NCI-H2196 (cell line): ENCODE measurements around the gene THOC5.
"Not testable (repeated sequence)": the region's sequence is repeated elsewhere in the genome, so short reads cannot be mapped to it uniquely, and the experiment has no call there.

Experiments used
- DNase-seq: peaks from one replicate; lab custom pipeline; 2025; ENCODE audit not compliant: unreplicated experiment; lab: John Stamatoyannopoulos, UW

The THOC5 gene

DNA sequence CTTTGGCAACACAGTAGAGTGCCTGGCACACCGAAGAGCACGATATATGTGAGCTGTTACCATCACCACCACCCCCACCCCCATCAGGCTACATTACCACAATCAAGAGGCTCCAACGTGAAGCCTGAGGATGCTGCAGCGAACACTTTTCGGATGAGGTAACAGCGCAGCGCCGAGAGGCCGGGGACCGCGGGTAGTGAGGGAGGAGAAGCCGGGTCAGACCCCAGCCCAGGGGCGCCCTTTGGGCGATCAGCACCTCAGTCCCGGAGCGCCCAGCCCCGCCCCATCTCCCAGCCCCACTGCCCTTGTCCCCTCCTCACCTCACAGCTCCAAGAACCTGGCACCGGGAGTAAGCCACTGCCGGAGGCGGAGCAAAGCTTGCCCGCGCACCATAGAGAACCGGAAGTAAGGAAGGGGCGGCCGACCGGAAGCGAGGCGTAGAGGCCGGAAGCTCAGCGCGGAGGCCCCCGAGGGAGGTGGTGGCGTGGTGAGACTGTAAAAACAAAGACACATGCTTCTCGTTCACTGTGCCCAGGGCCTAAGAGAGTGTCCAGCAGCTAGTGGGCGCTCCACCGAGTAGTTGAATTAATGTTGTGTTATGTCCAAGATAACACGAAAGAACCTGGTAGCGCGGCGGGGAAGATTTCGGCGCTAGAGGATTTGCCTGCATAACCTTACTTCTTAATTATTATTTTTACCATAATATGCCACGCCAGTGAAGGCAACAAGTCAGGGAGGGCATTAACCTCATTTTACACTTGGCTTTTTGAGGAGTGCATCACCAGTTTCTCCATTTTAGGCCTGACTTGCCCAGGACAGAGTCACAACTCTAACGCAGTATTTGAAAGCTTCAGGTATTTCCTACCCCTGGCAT lies at the start of gene THOC5:
Gene THOC5, minus strand, starts transcription at position 407 of the 874 bp plus-strand sequence. CDS start 4,610 bp downstream, outside the sequence.
- DNase-seq, result peak; percentile 78

- DNase-seq, result no peak
These were observed 45.1 kb upstream of the THOC5 start for GRCh38 chr22:29598684-29599020.

DNA sequence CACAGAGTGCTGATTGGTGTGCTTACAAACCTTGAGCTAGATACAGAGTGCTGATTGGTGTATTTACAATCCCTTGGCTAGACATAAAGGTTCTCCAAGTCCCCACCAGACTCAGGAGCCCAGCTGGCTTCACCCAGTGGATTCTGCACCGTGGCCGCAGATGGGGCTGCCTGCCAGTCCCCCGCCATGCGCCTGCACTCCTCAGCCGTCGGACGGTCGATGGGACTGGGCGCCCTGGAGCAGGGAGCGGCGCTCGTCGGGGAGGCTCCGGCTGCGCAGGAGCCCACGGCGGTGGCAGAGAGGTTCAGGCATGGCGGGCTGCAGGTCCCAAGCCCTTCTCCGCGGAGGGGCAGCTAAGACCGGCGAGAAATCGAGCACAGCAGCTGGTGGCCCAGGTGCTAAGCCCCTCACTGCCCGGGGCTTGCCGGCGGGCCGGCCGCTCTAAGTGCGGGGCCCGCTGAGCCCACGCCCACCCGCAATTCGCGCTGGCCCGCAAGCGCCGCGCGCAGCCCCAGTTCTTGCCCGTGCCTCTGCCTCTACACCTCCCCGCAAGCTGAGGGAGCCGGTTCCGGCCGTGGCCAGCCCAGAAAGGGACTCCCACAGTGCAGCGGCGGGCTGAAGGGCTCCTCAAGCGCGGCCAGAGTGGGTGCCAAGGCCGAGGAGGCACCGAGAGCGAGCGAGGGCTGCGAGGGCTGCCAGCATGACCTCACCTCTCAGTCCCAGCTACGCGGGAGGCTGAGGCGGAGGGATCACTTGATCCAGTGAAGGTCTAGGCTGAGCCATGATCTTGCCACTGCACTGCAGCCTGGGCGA lies 44.5 kb upstream of the THOC5 start:
- not testable (repeated sequence) for DNase-seq

- DNase-seq, result no peak
These were observed 42.9 kb upstream of the THOC5 start for GRCh38 chr22:29596408-29596807.

- not testable (repeated sequence) for DNase-seq
These were observed 40.9 kb upstream of the THOC5 start for GRCh38 chr22:29594447-29594846.

- DNase-seq, result no peak
These were observed 40.4 kb upstream of the THOC5 start for GRCh38 chr22:29593923-29594322.

GRCh38 chr22:29587938-29588699 lies 34.6 kb upstream of the THOC5 start:
- no peak for DNase-seq

GRCh38 chr22:29586193-29586705 lies 32.7 kb upstream of the THOC5 start:
- DNase-seq, result not testable (repeated sequence)

- no peak for DNase-seq
These were observed 31.4 kb upstream of the THOC5 start for GRCh38 chr22:29584975-29585374.

GRCh38 chr22:29581799-29582198 lies 28.2 kb upstream of the THOC5 start:
- no peak for DNase-seq

DNA sequence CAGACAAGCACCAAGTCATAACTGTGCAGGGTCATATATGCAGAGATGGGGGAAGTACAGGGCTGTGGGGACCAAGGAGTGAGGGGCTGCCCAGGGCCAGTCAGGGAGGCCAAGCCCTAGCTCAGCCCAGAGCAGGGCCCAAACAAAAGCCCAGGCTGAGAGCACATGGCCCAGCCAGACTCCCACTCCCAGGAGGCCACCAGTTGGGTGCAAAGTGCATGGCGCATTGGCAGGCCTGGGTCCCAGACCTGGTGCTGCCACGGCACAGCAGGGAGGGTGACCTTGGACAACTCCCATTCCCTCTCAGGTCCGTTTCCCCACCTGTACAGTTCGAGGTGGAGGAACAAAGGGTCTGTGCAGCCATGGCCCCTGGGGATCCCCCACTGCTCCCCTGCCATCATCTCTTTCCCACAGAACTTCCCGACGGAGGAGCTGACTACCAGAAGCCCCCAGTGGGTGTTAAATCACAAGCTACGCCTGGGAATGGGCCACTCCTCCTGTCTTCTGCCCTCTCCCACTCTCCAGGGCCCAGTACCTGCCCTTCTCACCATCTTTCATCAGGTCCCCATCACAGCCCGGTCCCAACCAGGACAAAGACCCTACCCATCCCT lies 26.7 kb upstream of the THOC5 start:
- DNase-seq, result no peak

GRCh38 chr22:29578462-29579200 lies 25.1 kb upstream of the THOC5 start:
- no peak for DNase-seq

- no peak for DNase-seq
These were observed 21.3 kb upstream of the THOC5 start for GRCh38 chr22:29574762-29575450.

DNA sequence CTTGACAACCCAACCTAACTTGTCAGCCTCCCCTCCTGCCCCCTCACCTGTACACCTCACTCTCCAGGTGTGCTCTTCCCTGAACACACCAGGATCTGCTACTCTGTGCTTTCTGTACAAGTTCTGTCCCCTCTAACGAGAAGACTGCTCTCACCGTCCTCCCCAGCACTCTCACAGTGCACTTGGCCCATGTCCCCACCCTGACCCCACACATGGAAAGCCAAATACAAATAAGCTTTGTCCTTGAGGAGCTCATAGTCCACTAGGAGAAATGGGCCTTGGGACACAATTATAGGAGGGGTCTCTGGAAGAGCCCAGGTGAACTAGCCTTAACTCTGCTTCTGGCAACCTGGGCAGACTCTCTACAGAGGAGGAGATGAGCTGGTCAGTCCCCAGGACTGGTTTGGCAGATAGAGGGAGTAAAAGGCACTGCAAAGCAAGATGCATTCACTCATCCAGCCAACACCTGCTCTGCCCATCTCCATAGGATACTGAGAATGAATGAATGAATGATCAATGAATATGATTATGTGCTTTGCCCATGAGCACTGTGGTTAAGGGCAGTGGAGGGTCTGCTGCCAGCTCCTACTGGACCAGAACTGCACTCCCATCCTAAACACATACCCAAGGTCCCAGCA lies 17.5 kb upstream of the THOC5 start:
- no peak for DNase-seq

- no peak for DNase-seq
These were observed 16.9 kb upstream of the THOC5 start for GRCh38 chr22:29570456-29570855.

DNA sequence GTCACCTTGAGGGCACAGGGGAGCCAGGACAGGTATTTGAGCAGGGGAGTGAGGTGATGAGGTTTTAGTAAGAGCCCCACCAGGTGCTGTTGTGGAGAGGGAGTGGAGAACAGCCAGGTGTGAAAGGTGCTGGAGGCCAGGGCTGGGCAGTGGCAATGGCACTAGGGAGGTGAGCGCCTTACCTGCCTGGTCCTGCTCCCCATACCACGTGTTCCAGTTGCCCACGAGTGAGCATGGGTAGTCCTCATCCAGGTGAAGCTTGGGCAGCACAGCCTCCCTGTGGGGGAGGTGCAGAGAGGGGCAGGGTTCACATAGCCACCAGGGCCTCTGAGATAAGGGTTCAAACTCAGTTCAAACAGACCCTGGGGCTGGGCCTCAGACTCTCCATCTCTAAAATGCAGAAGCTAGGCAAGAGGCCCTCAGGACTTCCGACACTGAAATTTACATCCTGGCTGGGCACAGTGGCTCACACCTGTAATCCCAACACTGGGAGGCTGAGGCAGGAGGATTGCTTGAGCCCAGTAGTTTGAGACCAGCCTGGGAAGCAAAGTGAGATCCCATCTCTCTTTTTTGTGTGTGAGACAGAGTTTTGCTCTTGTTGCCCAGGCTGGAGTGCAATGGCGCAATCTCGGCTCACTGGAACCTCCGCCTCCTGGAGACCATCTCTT lies 15.6 kb upstream of the THOC5 start:
- DNase-seq, result no peak

DNA sequence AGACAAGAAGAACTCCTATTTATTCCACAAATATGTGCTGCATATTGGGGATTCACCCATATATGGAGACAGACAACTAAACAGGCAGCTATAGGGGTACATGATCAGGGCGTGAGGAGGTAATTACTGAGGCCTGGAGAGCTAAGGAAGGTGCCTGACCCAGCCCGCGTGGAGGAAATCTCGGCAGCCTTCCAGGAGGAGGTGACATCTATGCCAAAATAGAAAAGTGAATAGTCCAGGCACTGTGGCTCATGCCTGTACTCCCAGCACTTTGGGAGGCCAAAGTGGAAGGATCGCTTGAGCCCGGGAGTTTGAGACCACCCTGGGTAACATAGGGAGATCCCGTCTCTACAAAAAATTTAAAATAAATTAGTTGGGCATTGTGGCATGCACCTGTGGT lies 13.8 kb upstream of the THOC5 start:
- peak; percentile 0 for DNase-seq

DNA sequence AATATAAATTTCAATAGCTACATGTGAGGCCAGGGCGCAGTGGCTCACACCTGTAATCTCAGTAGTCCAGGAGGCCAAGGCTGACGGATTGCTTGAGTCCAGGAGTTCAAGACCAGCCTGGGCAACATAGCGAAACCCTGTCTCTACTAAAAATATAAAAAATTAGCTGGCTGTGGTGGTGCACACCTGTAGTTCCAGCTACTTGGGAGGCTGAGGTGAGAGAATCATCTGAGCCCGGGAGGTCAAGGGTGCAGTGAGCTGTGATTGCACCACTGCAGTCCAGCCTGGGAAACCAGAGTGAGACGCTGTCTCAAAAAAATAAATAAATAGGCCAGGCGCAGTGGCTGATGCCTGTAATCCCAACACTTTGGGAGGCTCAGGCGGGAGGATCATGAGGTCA lies 13.0 kb upstream of the THOC5 start:
- DNase-seq, result not testable (repeated sequence)
